Measurements from ENCODE around the gene OSBPL5.

OSBPL5 gene

GRCh38 chr11:3105791-3106735, 59.0 kb downstream of the OSBPL5 start:
- in situ Hi-C loops (cut with MboI; ENCODE audit: low sequenced_read_pairs): no loop called here

GRCh38 chr11:3104961-3105790, 59.9 kb downstream of the OSBPL5 start:
- in situ Hi-C loops (cut with MboI; ENCODE audit: low sequenced_read_pairs): no loop called here

GRCh38 chr11:3104051-3104714, 60.9 kb downstream of the OSBPL5 start:
- in situ Hi-C loops (cut with MboI; ENCODE audit: low sequenced_read_pairs): no loop called here

GRCh38 chr11:3103076-3103475, 62.0 kb downstream of the OSBPL5 start:
- in situ Hi-C loops (cut with MboI; ENCODE audit: low sequenced_read_pairs): no loop called here

- in situ Hi-C loops (cut with MboI; ENCODE audit: low sequenced_read_pairs): no loop called here
These were observed 62.5 kb downstream of the OSBPL5 start for GRCh38 chr11:3102641-3102921.

- in situ Hi-C loops (cut with MboI; ENCODE audit: low sequenced_read_pairs): no loop called here
These were observed 63.0 kb downstream of the OSBPL5 start for GRCh38 chr11:3101921-3102640.

GRCh38 chr11:3099178-3099577, 65.9 kb downstream of the OSBPL5 start:
- in situ Hi-C loops (cut with MboI; ENCODE audit: low sequenced_read_pairs): loop anchor here (10.0 kb wide), 1 partner anchor 64 kb away; no protein-coding TSS in a partner anchor

GRCh38 chr11:3096909-3097530, 68.1 kb downstream of the OSBPL5 start:
- in situ Hi-C loops (cut with MboI; ENCODE audit: low sequenced_read_pairs): loop anchor here (10.0 kb wide), 1 partner anchor 62 kb away; no protein-coding TSS in a partner anchor

- in situ Hi-C loops (cut with MboI; ENCODE audit: low sequenced_read_pairs): loop anchor here (10.0 kb wide), 1 partner anchor 61 kb away; no protein-coding TSS in a partner anchor
These were observed 69.3 kb downstream of the OSBPL5 start for GRCh38 chr11:3095712-3096361.

- in situ Hi-C loops (cut with MboI; ENCODE audit: low sequenced_read_pairs): loop anchor here (10.0 kb wide), 1 partner anchor 60 kb away; no protein-coding TSS in a partner anchor
These were observed 70.8 kb downstream of the OSBPL5 start for GRCh38 chr11:3094223-3094824.

- in situ Hi-C loops (cut with MboI; ENCODE audit: low sequenced_read_pairs): loop anchor here (10.0 kb wide), 1 partner anchor 59 kb away; no protein-coding TSS in a partner anchor
These were observed 71.6 kb downstream of the OSBPL5 start for GRCh38 chr11:3093281-3094191.

- in situ Hi-C loops (cut with MboI; ENCODE audit: low sequenced_read_pairs): loop anchor here (10.0 kb wide), 1 partner anchor 58 kb away; no protein-coding TSS in a partner anchor
These were observed 72.4 kb downstream of the OSBPL5 start for GRCh38 chr11:3092603-3093141.

- in situ Hi-C loops (cut with MboI; ENCODE audit: low sequenced_read_pairs): loop anchor here (10.0 kb wide), 1 partner anchor 57 kb away; no protein-coding TSS in a partner anchor
These were observed 73.1 kb downstream of the OSBPL5 start for GRCh38 chr11:3091846-3092602.

- in situ Hi-C loops (cut with MboI; ENCODE audit: low sequenced_read_pairs): loop anchor here (10.0 kb wide), 1 partner anchor 56 kb away; no protein-coding TSS in a partner anchor
These were observed 73.8 kb downstream of the OSBPL5 start for GRCh38 chr11:3091081-3091845.

- in situ Hi-C loops (cut with MboI; ENCODE audit: low sequenced_read_pairs): loop anchor here (10.0 kb wide), 1 partner anchor 55 kb away; no protein-coding TSS in a partner anchor
These were observed 74.8 kb downstream of the OSBPL5 start for GRCh38 chr11:3090096-3090901.

Measured in HL-60/S4 (cell line).